Astrocyte (in vitro differentiated cells and primary cell): Measurements from ENCODE around the gene ELFN2. TPM values are rescaled to one million over a fixed set of nuclear protein-coding genes. Genes with fewer than 3 reads are reported as not detected.
A peak's percentile ranks its signal among the peaks of the same experiment; 100 is the strongest.

ENCODE experiments used
- DNase-seq: peaks from one replicate; pipeline ENCODE4 v3.0.0-alpha.2; 2010; ENCODE audit warnings: low read depth
- FAIRE-seq: peaks from 2 replicates; lab custom pipeline; 2011; peaks lifted over from hg19 to GRCh38; lab: Jason Lieb, UNC
- H2AFZ ChIP-seq: 2 replicates; pipeline ENCODE4 v1.6.0; 2012; ENCODE audit warnings: low read depth, low read length, inconsistent platforms
- H3K27ac ChIP-seq: 2 replicates; pipeline ENCODE4 v1.5.1; 2011; ENCODE audit warnings: low read depth, low read length, inconsistent platforms
- H3K27me3 ChIP-seq: 2 replicates; pipeline ENCODE4 v1.6.0; 2011; ENCODE audit warnings: low read length, inconsistent platforms; ENCODE audit not compliant: insufficient read depth
- H3K36me3 ChIP-seq: 2 replicates; pipeline ENCODE4 v1.5.1; 2011; ENCODE audit warnings: low read length, inconsistent platforms; ENCODE audit not compliant: insufficient read depth
- H3K4me1 ChIP-seq: 2 replicates; pipeline ENCODE4 v1.5.1; 2011; ENCODE audit warnings: low read length, inconsistent platforms; ENCODE audit not compliant: insufficient read depth
- H3K4me2 ChIP-seq: 2 replicates; pipeline ENCODE4 v1.6.0; 2012; ENCODE audit warnings: low read length, inconsistent platforms
- H3K4me3 ChIP-seq: 2 replicates; pipeline ENCODE4 v1.5.1; 2011; ENCODE audit warnings: low read depth, mild to moderate bottlenecking, low read length, inconsistent platforms; ENCODE audit not compliant: insufficient read depth
- H3K79me2 ChIP-seq: 2 replicates; pipeline ENCODE4 v1.6.0; 2012; ENCODE audit warnings: mild to moderate bottlenecking, low read length, inconsistent platforms; ENCODE audit not compliant: insufficient read depth
- H3K9ac ChIP-seq: 2 replicates; pipeline ENCODE4 v1.6.0; 2012; ENCODE audit warnings: mild to moderate bottlenecking, low read length, inconsistent platforms
- H3K9me3 ChIP-seq: 2 replicates; pipeline ENCODE4 v1.5.1; 2012; ENCODE audit warnings: low read depth, mild to moderate bottlenecking, low read length, inconsistent platforms; ENCODE audit not compliant: insufficient read depth
- H4K20me1 ChIP-seq: 2 replicates; pipeline ENCODE4 v1.6.0; 2012; ENCODE audit warnings: low read length, inconsistent platforms; ENCODE audit not compliant: insufficient read depth
- H3K27ac Mint-ChIP-seq: one replicate; pipeline ENCODE4 v1.8.0; 2021; ENCODE audit warnings: mild to moderate bottlenecking, mixed read lengths; ENCODE audit not compliant: unreplicated experiment
- H3K27me3 Mint-ChIP-seq: one replicate; pipeline ENCODE4 v1.8.0; 2021; ENCODE audit warnings: low read depth, mixed read lengths; ENCODE audit not compliant: unreplicated experiment
- H3K36me3 Mint-ChIP-seq: one replicate; pipeline ENCODE4 v1.8.0; 2021; ENCODE audit warnings: low read depth, mixed read lengths; ENCODE audit not compliant: unreplicated experiment
- H3K4me1 Mint-ChIP-seq: one replicate; pipeline ENCODE4 v1.8.0; 2021; ENCODE audit warnings: low read depth, mixed read lengths; ENCODE audit not compliant: unreplicated experiment
- H3K4me3 Mint-ChIP-seq: one replicate; pipeline ENCODE4 v1.8.0; 2021; ENCODE audit warnings: mild to moderate bottlenecking, moderate library complexity, mixed read lengths; ENCODE audit not compliant: unreplicated experiment
- H3K9me3 Mint-ChIP-seq: one replicate; pipeline ENCODE4 v1.8.0; 2021; ENCODE audit warnings: mild to moderate bottlenecking, mixed read lengths; ENCODE audit not compliant: unreplicated experiment
- CTCF ChIP-seq: IDR thresholded peaks from 2 replicates; pipeline ENCODE4 v1.5.1; 2011; ENCODE audit warnings: low read depth, mild to moderate bottlenecking, inconsistent platforms, low read length, moderate library complexity; ENCODE audit not compliant: insufficient read depth
- EZH2 ChIP-seq: IDR thresholded peaks from 2 replicates; pipeline ENCODE4 v1.6.1; 2012; ENCODE audit warnings: mild to moderate bottlenecking, low read length, inconsistent platforms; ENCODE audit not compliant: insufficient read depth
- total RNA-seq: library from RNA; stranded (reverse); gene quantifications from 2 replicates; pipeline ENCODE4 v1.2.1, GENCODE V29; 2021

Gene ELFN2
- total RNA-seq, 1 donor from 2014 or later, result 2.8 TPM

- Histone ChIP-seq H3K4me2 (no peak overlapping the region), H3K4me1 (peaks cover 3% of the 10 kb centered on the region), H2AFZ (no peak overlapping the region), H3K36me3 (no peaks in the 10 kb centered on the region), H3K9ac (no peak overlapping the region), H3K27ac (no peak overlapping the region), H4K20me1 (no peaks in the 10 kb centered on the region), H3K9me3 (no peaks in the 10 kb centered on the region), H3K4me3 (no peak overlapping the region), H3K79me2 (no peaks in the 10 kb centered on the region), H3K27me3 (peaks cover 12% of the 10 kb centered on the region)
- Mint-ChIP-seq H3K27me3 (peaks cover 44% of the 10 kb centered on the region), H3K9me3 (no peaks in the 10 kb centered on the region), H3K4me3 (no peak overlapping the region), H3K27ac (no peak overlapping the region), H3K36me3 (peaks cover 8% of the 10 kb centered on the region), H3K4me1 (peaks cover 7% of the 10 kb centered on the region)
- FAIRE-seq, result no peak
- no peak for DNase-seq
- TF ChIP-seq EZH2, result no peak
Measured at GRCh38 chr22:37467391-37467955, 40.2 kb upstream of the ELFN2 start.

GRCh38 chr22:37464181-37464580 lies 36.9 kb upstream of the ELFN2 start:
- Histone ChIP-seq H3K27me3 (peaks cover 26% of the 10 kb centered on the region), H3K9ac (no peak overlapping the region), H3K4me2 (no peak overlapping the region), H3K36me3 (no peaks in the 10 kb centered on the region), H3K27ac (no peak overlapping the region), H4K20me1 (no peaks in the 10 kb centered on the region), H3K4me1 (peaks cover 3% of the 10 kb centered on the region), H3K79me2 (no peaks in the 10 kb centered on the region), H3K4me3 (no peak overlapping the region), H2AFZ (no peak overlapping the region), H3K9me3 (no peaks in the 10 kb centered on the region)
- peaks cover 35% of the 10 kb centered on the region for H3K27me3 Mint-ChIP-seq
- no peaks in the 10 kb centered on the region for H3K4me1 Mint-ChIP-seq
- FAIRE-seq, result no peak
- no peak for DNase-seq
- no peak overlapping the region for H3K4me3 Mint-ChIP-seq
- no peaks in the 10 kb centered on the region for H3K36me3 Mint-ChIP-seq
- H3K9me3 Mint-ChIP-seq, result no peaks in the 10 kb centered on the region
- TF ChIP-seq CTCF, result no peak
- TF ChIP-seq EZH2, result no peak
- no peak overlapping the region for H3K27ac Mint-ChIP-seq

GRCh38 chr22:37462983-37463382 lies 35.7 kb upstream of the ELFN2 start:
- no peak overlapping the region for H3K27ac ChIP-seq
- H3K9ac ChIP-seq, result no peak overlapping the region
- Mint-ChIP-seq H3K4me3 (no peak overlapping the region), H3K36me3 (no peaks in the 10 kb centered on the region), H3K27me3 (peaks cover 39% of the 10 kb centered on the region), H3K9me3 (no peaks in the 10 kb centered on the region), H3K4me1 (no peaks in the 10 kb centered on the region), H3K27ac (no peak overlapping the region)
- peaks cover 3% of the 10 kb centered on the region for H3K4me1 ChIP-seq
- H3K4me2 ChIP-seq, result no peak overlapping the region
- peak; percentile 22 for DNase-seq
- H4K20me1 ChIP-seq, result no peaks in the 10 kb centered on the region
- H3K27me3 ChIP-seq, result peaks cover 22% of the 10 kb centered on the region
- no peaks in the 10 kb centered on the region for H3K79me2 ChIP-seq
- no peak overlapping the region for H3K4me3 ChIP-seq
- no peak for FAIRE-seq
- H3K9me3 ChIP-seq, result no peaks in the 10 kb centered on the region
- H3K36me3 ChIP-seq, result no peaks in the 10 kb centered on the region
- no peak overlapping the region for H2AFZ ChIP-seq
- TF ChIP-seq EZH2 (no peak), CTCF (no peak)
